Middle frontal gyrus (tissue), 1 donor: ENCODE data around the gene PGBD5.

Source experiments
- DNase-seq: peaks from one replicate; pipeline ENCODE4 v3.0.0-alpha.2; 2015; ENCODE audit warnings: low spot score; ENCODE audit errors: extremely low spot score

Gene PGBD5

DNA sequence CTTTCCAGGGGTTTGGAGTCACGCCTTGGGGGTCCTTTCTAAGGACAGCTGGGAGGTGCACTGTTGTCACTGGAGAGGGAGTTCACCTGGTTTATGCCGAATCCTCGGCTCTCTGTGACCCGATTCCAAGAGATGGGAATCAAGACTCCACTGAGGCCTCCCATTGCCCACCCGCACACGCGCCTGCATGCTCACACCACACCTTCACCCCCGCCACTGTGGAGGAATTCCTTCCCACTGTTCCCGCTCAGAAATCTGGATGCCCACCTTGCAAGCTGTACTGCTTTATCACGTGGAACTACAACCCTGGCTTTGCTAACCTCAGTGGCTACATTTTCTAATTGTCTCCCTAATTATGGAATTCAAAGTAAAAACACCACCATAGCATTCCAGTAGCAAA, 29.2 kb downstream of the PGBD5 start:
- DNase-seq, result no peak

DNA sequence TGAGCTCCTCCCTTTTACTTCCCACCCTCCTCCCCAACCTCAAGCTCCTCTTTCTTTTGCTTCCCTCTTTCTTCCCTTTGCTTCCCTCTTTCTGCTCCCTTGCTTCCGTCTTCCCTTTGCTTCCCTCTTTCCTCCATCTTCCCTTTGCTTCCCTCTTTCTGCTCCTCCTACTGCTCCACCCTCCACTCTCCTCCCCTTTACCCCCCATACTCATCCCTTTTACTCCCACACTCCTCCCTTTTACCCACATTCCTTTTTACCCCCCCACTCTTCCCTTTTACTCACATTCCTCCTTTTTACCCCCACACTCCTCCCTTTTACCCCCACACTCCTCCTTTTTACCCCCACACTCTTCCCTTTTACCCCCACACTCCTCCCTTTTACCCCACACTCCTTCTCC, 30.2 kb downstream of the PGBD5 start:
- DNase-seq, result no peak

DNA sequence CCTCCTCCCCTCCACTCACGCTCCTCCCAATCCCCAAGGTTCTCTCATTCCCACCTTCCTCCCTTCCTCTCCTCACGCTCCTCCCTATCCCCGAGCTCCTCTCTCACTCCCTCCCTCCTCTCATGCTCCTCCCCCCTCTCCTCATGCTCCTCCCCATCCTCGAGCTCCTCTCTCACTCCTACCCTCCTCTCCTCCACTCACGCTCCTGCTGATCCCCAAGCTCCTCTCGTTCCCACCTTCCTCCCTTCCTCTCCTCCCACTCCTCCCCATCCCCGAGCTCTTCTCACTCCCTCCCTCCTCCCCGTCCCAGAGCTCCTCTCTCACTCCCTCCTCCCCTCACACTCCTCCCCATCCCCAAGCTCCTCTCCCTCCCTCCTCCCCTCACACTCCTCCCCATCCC, 31.4 kb downstream of the PGBD5 start:
- DNase-seq, result no peak

DNA sequence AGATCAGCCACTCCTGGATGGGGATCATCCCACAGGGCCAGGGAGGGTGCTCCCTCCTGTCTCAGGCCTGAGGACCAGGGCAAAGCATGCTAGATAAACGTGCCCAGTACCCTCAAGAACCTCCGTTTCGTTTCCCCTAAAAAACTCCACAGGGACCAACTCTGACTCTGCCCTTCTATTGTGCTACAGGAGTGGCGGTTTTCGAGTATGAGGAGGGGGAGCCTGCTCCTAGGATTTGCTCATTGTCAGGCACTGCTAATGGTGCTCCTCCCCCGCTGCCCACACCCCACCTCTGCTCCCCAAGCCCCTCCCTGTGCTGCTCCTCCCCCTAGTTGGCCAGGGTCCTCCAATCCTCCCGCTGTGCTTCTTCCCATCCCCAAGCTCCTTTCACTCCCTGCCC, 32.0 kb downstream of the PGBD5 start:
- no peak for DNase-seq

DNA sequence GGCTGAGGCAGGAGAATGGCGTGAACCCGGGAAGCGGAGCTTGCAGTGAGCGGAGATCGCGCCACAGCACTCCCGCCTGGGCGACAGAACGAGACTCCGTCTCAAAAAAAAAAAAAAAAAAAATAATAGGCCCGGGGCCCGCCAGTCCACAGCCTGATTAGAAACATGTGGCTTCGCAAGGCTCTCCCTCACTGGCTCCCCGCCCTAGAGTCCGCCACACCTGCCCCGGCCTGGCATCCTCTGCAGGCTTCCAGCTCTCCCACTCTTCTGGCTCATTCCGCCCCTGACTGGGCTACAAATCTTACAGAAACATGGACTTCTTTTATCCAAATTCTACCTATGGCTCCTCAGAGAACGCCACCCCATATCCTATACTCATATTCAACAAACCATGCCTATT, 32.4 kb downstream of the PGBD5 start:
- DNase-seq, result no peak

DNA sequence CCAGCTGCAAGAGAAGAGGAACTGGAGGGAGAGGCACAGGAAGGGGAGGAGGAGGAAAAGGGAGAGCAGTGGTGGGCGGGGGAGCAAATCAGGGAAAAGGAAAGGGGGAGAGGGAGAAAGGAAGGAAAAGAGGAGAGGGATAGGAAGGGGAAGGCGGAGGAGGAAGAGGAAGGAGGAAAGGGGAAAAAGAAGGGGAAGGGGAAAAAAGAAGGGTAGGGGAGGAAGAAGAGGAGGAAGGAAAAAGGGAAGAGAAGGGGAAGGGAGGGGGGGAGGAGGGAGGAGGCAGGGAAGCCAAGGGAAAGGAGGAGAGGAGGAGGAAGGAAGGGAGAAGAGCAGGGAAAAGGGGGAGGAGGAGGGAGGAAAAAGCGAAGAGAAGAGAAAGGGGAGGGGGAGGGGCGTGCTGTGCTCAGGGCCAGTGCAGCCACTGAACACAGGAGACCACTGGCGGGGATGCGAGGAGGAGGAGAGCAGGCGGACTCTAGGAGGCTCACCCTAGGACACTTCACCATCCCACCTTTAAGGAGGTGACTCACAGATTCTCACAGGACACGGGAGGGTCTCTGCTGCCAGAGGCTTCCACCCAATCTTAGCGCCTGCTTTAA, 33.1 kb downstream of the PGBD5 start:
- DNase-seq, result no peak

DNA sequence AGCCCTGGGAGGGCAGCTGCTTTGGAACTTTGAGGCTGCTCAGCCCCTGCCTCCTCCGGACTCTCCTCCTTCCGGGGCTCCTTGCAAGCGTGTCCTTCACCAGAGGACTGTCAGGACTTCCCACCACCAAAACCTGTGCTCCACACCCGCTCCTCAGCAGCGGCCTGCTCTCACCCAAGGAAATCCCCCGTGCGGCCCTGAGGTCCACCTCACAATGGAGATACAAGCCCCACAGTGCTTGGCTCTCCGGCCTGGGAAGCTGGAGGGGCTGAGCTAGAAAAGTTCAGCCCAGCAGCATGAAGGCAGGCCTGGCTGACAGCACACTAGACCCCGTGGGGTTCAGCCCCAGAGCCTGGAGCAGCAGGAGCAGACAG, 33.6 kb downstream of the PGBD5 start:
- no peak for DNase-seq

DNA sequence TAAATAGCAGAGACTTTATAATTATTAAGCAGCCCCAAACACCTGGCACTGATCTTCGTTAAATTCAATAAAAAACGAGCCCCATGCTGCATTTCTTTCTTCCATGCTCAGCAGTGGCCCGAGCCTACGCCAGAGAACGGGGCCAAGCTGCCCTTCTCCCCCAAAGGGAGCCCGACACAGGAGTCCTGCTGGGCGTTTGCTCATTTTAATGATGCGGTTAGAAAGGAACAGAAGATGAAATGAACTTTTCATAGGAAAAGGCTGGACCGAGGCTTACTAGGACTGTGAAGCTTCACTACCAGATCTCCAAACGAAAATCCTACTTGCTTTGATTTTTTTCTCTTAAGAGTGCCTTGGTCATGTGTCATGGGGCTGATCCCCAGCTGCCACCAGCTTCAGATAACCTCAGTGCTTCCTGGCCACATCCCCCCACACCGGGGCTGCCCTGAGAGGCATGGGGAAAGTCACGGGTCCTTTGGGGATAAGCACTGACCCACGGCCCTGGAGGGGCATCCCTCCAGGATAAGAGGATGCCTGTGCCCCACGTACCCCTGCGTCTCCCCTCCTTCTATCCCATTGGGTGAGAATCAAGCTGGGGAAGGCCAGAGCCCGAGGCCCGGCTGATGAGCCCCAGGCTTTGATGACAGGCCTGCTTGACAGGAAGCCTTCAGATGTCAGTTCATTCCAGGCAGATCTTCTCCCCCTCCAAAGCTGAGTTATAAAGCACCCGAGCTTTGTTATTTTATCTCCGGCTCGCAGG, 34.2 kb downstream of the PGBD5 start:
- DNase-seq, result no peak

DNA sequence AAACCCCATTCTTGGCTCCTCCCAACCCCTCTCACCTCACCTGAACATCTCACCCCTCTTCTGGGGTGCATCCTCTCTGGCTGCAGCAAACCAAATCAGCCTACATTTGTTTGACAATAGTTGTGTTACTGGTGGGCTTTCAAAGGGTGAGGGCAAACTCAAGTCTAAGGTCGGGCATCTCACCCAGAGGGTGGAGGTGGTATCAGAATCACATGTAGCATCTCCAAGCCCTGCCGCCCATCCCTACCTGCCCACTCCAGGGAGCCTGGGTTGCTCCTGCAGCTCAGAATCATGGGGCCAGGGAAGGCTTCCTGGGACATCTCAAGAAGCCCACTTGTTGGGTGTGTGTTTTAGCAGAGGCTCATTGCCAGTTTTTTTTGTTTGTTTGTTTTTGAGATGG, 35.8 kb downstream of the PGBD5 start:
- DNase-seq, result no peak

DNA sequence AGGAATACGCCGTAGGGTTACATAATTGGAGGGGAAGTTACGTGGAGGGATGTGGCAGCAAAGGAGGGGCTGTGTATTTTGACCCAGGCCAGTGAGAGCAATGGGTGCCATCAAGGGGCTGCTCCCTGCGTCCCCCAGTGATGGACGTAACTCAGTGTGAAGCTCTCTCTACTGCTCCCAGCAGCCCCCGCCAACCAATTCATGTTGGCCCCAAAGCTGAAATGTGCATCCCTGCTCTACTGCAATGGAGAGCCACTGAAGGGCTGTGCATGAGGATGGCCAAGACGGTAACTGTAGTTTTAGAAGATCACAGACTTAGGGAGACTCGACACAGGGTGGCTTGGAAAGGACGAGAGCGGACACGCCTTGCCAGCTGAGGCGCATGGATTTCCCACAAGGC, 38.3 kb downstream of the PGBD5 start:
- no peak for DNase-seq

DNA sequence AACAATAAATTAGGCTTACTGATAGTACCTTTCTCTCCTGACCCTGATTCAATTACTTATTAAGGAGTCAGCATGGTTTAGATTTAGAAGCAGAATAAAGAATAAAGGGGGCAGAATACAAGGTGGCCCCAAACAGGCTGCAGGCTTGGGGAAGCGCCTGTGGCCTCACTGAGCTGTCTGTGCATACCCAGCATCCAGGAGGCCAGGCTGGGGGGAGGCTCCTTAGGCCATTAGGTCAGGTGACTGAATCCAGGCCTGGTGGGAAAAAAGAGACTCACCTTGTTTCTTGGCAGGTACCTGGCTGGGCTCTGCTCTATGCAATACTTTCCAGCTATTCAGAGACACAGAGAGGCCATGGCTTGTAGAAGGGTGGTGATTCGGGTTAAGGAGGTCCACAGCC, 38.8 kb downstream of the PGBD5 start:
- DNase-seq, result no peak

DNA sequence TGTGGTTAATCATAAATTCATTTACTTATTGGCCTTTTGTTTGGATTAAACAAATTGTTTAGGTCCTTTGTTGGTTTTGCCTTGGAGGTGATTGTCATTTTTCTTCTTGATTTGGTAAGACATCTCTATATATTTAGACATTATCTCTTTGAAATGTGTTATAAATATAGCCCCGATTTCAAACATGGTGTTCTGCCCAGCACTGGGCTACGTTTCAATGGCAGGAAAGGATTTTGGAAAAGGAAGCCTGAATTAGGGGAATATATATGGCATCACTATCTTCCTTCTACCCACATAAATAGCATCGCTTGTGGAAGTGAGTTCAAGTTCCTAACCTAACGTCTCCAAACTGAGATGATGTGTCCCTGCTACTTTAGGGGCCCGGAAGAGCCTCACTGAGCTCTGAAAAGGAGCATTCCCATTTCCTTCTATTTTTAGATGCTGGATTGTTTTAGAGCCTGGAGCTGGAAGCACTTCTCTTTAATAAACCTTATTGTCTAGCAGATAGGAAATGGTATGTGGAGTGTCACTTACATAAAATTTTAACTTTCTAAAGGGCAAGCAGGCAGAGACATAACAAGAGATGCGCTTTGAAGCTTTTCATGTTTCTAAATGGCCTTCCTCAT, 39.4 kb downstream of the PGBD5 start:
- no peak for DNase-seq

DNA sequence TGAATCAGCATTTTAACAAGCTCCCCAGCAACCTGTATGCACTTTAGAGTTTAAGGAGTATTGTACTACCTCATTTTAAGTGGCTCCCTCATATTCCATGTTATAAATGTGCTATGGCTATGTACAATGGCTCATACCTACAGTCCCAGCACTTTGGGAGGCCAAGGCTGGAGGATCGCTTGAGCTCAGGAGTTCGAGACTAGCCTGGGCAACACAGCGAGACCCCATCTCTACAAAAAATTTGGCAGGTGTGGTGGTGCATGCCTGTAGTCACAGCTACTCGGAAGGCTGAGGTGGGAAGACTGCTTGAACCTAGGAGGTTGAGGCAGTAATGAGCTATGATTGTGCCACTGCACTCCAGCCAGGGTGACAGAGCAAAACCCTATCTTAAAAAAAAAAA, 40.2 kb downstream of the PGBD5 start:
- no peak for DNase-seq

DNA sequence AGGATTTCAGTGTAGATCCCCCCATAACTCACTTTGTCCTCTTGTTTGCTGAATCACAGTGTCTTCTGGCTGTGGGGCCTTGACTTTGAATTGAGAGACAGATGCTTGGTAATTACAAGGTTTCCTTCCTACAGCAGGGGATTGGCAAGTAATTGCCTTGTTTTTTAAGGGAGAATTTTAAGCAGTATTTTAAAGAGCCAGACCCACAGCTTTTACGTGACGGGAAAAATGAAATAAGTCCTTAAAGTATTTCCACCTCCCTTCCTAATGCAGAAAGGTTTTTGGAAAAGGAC, 41.0 kb downstream of the PGBD5 start:
- DNase-seq, result no peak

DNA sequence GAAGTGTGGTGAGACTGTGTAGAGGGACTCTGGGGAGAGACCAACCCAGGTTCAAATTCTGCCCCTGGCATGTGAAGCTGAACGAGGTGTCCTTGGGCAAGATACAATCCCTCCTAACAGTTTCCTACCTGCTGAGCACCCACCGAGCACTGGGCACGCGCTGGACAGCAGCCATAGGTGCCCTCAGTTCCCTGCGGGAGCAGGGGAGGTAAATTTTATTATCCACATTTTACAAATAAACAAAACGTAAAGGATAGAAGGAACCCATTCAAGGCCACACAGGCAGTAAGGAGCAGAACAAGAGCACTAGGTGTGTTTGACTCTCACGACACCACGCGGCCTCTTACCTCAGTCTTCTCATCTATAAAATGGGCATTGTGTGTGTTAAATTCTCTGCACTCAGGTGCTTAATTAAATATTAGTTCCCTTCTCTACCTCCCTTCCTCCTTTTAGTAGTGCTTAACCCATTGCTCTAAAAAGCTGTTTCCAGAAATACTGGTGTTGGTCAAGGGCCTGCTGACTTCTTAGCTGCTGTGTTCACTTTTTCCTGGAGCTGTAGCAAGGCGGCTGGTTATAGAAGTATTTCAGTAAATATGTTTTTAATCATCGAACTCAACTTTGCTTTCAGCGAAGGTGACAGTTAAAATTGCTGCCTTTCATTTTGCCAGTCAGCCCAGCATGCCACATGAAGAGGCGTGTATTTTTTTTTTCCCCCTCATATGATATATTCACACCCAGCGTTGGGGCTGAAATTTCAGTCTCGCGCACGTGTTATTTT, 41.6 kb downstream of the PGBD5 start:
- no peak for DNase-seq

DNA sequence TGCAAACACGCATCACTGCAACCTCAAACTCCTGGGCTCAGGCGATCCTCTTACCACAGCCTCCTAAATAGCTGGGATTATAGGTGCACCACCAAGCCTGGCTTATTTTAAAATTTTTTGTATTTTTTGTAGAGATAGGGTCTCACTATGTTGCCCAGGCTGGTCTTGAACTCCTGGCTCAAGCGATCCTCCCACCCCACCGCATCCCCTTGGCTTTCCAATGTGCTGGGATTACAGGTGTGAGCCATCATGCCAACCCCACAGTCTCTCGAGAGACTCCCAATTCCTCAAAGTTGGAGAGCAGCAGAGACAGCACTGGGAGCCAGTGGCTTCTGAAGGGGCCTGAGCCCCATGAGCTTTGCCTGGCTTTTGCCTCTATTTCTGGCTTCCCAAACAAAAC, 42.7 kb downstream of the PGBD5 start:
- no peak for DNase-seq

DNA sequence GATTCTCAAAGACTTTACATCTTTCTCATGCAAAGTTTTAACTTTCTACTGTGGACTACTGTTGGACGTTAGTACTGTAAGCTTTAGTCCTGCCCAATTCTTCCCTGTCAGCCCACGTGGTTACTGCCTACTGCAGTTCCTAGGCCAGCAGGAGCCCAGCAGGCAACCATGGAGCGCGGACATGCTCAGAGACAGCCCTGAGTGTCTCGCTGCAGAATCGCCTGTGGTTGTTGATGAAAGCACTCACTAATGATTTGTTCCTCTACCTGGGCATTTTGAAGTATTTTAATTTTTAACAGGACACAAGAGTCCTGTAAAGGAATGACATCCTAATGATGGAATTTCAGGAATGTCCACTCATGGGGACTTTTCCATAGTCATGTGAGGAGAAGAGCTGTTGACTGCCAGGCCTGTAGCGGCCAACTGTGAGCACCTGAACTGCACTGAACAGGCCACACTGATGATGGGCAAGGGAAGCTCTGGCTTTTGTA, 44.1 kb downstream of the PGBD5 start:
- DNase-seq, result no peak

DNA sequence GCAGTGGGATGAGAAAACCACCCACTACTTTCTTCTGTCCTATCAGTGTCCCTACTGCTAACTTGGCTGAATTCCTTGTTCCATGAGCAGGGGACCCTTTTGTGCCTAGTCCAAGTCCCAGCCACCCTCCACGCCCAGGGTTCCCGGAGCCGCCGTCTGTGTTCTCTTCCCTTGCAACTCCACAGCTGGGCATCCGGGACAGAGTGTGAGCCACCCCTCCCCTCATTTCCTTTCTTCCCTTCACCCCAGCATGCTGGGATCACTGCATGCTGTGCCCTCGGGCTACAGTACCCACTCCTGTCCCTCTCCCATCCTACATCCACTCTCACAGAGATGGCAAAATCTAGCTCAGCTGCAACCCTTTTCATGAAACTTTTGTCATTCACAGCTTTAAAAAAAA, 44.5 kb downstream of the PGBD5 start:
- no peak for DNase-seq

DNA sequence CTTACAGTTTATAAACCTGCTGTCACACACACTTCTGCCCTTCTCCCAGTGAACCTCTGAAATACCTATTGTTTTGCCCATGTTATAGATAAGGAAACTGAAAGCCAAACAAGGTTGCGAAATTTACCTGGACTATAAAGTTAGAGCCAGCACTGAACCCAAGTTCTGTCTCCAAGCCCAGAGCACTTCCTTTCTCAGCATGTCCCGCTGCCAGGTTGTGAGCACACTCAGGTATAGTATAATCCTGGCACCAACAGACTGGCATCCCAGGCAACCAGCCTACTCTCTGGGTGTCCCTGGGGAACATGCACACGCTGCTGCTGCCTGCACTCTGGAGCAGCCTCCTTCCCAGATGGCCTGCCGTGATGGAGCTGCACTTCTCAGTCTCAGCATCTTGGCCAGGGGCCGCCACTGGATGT, 45.1 kb downstream of the PGBD5 start:
- no peak for DNase-seq

DNA sequence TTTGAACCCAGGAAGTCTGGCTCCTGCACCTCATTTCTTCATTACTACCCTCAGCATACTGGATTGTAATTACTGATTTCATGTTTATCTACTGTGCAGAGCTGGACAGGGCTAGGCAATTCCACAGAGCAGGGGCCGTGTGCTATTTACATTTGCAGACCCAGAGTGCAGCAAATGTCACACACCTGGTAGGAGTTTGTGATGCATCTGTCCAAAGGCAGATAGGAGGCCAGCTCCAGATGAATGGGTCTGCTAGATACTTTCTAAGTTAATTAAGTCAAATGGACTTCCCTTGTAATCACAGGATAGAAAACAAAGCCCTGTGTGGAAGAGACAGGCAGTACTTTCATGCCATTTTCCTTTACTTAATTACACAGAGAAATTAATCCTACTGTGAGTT, 46.2 kb downstream of the PGBD5 start:
- no peak for DNase-seq

DNA sequence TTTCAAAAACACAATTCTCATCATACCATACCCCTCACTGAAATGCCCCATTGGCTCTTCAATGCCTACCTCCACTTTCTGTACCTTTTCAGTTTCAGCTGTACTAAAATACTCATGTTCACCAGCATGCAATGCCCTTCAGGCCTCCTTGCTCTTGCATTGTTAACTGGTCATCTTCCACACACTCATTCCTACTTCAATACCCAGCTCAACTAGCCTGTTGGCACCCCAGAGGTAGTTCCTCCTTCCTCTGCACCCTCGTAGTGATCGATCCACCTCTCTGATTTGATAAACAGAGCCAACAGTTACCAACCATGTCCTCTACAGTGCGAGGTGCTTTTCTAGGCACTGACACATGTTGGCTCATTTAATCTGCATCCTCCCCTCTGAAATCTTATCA, 46.7 kb downstream of the PGBD5 start:
- DNase-seq, result no peak

DNA sequence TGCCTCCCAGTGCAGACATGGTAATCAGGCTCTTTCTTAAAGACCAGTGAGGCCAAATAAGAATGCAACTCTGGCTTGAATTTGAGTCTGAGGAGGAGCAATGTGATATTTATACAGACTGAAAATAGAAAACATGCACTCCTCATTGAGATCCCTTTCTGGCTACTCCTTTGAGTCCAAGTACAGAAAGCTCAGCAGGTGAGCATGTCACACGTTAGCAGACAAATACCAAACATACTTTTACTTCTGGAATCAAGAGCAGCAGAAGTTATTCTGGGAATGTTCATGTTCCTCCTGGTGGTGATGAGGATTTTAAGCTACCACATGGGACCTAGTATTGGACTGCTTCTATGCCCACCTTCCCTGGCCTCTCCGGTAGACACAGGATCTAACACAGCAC, 48.3 kb downstream of the PGBD5 start:
- no peak for DNase-seq
